Measurements from ENCODE around the gene MEIOB.
"Not testable (repeated sequence)": the region's sequence is repeated elsewhere in the genome, so short reads cannot be mapped to it uniquely, and the experiment has no call there.

Gene MEIOB

DNA sequence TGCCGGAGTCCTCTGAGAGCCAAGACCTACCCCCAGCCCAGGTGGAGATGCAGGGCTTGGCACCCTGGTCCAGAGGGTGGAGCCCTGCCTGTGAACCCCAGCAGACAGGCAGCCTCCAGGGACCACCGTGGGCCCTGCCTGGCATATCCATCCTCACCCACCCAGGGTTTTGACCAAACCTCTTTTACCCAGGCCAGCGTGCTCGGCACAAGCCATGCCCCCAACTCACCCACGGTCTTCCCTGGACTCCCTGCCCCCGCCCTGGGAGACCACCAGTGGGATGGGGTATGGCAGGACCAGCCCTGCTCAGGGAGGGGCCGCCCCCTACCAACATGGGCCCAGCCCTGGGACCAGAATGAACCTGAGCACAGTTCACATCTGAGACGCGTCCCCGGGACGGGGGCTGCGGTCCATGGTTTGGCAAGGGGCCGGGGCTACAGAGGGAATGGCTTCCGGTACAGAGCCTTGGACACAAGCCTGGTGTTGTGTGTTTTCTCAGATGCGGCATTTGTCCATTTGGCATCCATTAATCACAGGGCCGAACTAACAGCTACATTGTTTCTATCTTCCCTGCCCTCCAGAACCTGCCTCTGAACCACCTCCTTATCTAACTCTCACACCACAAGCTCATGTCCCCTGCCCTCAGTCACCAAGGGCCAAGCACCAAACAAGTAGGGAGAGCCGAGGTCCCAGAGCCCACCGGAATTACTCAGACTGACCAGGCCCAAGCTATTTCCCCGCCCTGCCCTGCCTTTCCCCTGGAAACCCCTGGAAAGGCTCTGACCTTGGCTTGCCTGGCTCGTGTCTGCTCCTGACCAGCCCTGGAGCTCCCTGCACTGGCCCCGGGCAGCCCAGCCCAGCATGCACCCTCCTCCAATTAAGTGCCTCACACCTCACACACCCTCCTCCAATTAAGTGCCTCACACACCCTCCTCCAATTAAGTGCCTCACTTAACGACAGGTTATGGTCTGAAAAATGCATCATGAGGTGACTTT is 32.2 kb upstream of the MEIOB start:
- Histone ChIP-seq H3K4me3 (ENCODE audit: low read length) (no peak overlapping the region), H3K9me3 (replicated peaks; ENCODE audit: low read length) (no peaks in the 10 kb centered on the region), H3K4me1 (ENCODE audit: control insufficient read depth, insufficient read depth, low read length) (no peaks in the 10 kb centered on the region), H3K27me3 (ENCODE audit: control insufficient read depth, insufficient read depth, low read length) (peaks cover 55% of the 10 kb centered on the region), H3K9ac (ENCODE audit: low read depth, low read length) (no peak overlapping the region), H3K4me2 (ENCODE audit: low read length) (no peak overlapping the region), H3K36me3 (ENCODE audit: insufficient read depth, low read length) (no peaks in the 10 kb centered on the region)

GRCh38 chr16:1903220-1903574 is 31.2 kb upstream of the MEIOB start:
- Histone ChIP-seq H3K9ac (ENCODE audit: low read depth, low read length) (no peak overlapping the region), H3K4me1 (ENCODE audit: control insufficient read depth, insufficient read depth, low read length) (no peaks in the 10 kb centered on the region), H3K27me3 (ENCODE audit: control insufficient read depth, insufficient read depth, low read length) (peaks cover 52% of the 10 kb centered on the region), H3K4me3 (ENCODE audit: low read length) (no peak overlapping the region), H3K4me2 (ENCODE audit: low read length) (no peak overlapping the region), H3K36me3 (ENCODE audit: insufficient read depth, low read length) (no peaks in the 10 kb centered on the region), H3K9me3 (replicated peaks; ENCODE audit: low read length) (no peaks in the 10 kb centered on the region)

DNA sequence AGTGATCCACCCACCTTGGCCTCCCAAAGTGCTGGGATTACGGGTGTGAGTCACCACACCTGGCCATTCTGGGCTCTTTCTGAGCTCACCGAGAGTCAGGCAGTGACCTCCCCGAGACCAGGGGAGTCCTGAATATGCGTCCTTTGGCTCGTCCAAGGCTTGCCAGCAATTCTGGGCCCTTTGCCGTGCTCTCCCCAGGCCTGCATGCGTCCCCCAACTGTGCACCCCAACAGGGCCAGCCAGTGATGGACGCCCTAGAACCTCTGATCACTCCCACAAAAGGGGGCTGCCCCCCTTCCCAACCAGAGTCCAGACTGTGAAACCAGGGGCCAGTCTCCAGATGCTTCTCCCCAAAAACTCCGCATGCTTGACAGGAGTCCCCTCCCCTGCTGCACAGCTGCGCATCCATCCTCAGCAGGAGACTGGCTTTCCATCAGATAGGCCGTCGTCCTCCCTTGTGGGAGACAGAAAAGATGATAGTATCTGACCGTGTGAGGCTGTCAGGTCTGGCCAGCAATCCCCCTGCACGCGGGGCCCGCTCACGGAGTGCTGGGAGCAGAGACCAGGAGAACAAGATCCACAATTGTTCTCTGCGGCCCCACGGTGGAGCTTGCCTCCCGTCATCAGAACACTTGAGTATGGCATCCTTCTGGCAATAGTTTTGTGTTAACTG is 30.7 kb upstream of the MEIOB start:
- no peaks in the 10 kb centered on the region for H3K36me3 ChIP-seq (ENCODE audit: insufficient read depth, low read length)
- no peak overlapping the region for H3K4me3 ChIP-seq (ENCODE audit: low read length)
- H3K27me3 ChIP-seq (ENCODE audit: control insufficient read depth, insufficient read depth, low read length), result peaks cover 48% of the 10 kb centered on the region
- no peak overlapping the region for H3K9ac ChIP-seq (ENCODE audit: low read depth, low read length)
- H3K4me1 ChIP-seq (ENCODE audit: control insufficient read depth, insufficient read depth, low read length), result no peaks in the 10 kb centered on the region
- no peak overlapping the region for H3K4me2 ChIP-seq (ENCODE audit: low read length)
- no peaks in the 10 kb centered on the region for H3K9me3 ChIP-seq (replicated peaks; ENCODE audit: low read length)

- peaks cover 44% of the 10 kb centered on the region for H3K27me3 ChIP-seq (ENCODE audit: control insufficient read depth, insufficient read depth, low read length)
- no peak overlapping the region for H3K4me2 ChIP-seq (ENCODE audit: low read length)
- no peaks in the 10 kb centered on the region for H3K36me3 ChIP-seq (ENCODE audit: insufficient read depth, low read length)
- H3K4me3 ChIP-seq (ENCODE audit: low read length), result no peak overlapping the region
- H3K9me3 ChIP-seq (replicated peaks; ENCODE audit: low read length), result no peaks in the 10 kb centered on the region
- H3K4me1 ChIP-seq (ENCODE audit: control insufficient read depth, insufficient read depth, low read length), result no peaks in the 10 kb centered on the region
- H3K9ac ChIP-seq (ENCODE audit: low read depth, low read length), result no peak overlapping the region
These were observed 28.4 kb upstream of the MEIOB start for GRCh38 chr16:1900452-1900774.

DNA sequence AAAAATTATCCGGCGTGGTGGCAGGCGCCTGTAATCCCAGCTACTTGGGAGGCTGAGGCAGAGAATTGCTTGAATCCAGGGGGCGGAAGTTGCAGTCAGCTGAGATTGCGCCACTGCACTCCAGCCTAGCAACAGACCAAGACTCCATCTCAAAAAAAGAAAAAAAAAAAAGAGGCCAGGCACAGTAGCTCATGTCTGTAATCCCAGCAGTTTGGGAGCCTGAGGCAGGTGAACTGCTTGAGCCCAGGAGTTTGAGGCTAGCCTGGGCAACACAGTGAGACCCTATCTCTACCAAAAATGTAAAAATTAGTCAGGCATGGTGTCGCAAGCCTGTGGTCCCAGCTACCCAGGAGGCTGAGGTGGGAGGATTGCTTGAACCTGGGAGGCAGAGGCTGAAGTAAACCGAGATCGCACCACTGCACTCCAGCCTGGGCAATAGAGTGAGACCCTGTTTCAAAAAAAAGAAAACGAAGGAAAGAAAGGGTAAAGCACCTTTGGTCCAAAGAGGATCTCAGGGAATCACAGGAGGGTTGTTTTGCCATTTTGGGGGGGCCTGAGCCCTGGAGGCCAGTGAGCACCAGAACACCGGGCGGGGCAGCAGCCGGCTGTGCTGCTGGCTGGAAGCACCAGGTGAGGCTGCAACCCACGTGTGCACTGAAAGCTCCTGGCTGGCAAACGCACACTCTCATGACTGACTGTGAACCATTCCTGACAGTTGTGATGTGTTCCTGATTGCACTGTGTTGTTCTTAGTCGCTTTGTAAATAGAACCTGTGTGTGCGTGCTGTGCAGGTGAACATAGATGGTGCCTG is 27.9 kb upstream of the MEIOB start:
- H3K4me3 ChIP-seq (ENCODE audit: low read length), result no peak overlapping the region

DNA sequence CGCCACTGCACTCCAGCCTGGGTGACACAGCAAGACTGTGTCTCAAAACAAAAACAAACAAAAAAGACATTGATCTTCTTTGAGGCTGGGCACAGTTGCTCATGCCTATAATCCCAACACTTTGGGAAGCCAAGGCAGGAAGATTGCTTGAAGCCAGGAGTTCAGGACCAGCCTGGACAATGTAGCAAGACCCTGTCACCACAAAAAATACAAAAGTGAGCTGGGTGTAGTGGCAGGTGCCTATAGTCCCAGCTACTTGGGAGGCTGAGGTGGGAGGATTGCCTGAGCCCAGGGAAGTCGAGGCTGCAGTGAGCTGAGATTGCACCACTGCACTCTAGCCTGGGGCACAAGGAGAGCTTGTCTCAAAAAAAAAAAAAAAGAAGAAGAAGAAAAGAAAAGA is 25.7 kb upstream of the MEIOB start:
- H3K9ac ChIP-seq (ENCODE audit: low read depth, low read length); H3K4me1 ChIP-seq (ENCODE audit: control insufficient read depth, insufficient read depth, low read length); H3K4me2 ChIP-seq (ENCODE audit: low read length); H3K9me3 ChIP-seq (replicated peaks; ENCODE audit: low read length); H3K4me3 ChIP-seq (ENCODE audit: low read length); H3K36me3 ChIP-seq (ENCODE audit: insufficient read depth, low read length): not testable (repeated sequence)
- H3K27me3 ChIP-seq (ENCODE audit: control insufficient read depth, insufficient read depth, low read length), result peaks cover 38% of the 10 kb centered on the region

More for the DNA sequence above, 27.9 kb upstream of the MEIOB start:
- H3K4me2 ChIP-seq (ENCODE audit: low read length), result no peak overlapping the region
- no peaks in the 10 kb centered on the region for H3K4me1 ChIP-seq (ENCODE audit: control insufficient read depth, insufficient read depth, low read length)
- H3K9me3 ChIP-seq (replicated peaks; ENCODE audit: low read length), result no peaks in the 10 kb centered on the region
- no peaks in the 10 kb centered on the region for H3K36me3 ChIP-seq (ENCODE audit: insufficient read depth, low read length)
- peaks cover 41% of the 10 kb centered on the region for H3K27me3 ChIP-seq (ENCODE audit: control insufficient read depth, insufficient read depth, low read length)
- H3K9ac ChIP-seq (ENCODE audit: low read depth, low read length), result no peak overlapping the region

DNA sequence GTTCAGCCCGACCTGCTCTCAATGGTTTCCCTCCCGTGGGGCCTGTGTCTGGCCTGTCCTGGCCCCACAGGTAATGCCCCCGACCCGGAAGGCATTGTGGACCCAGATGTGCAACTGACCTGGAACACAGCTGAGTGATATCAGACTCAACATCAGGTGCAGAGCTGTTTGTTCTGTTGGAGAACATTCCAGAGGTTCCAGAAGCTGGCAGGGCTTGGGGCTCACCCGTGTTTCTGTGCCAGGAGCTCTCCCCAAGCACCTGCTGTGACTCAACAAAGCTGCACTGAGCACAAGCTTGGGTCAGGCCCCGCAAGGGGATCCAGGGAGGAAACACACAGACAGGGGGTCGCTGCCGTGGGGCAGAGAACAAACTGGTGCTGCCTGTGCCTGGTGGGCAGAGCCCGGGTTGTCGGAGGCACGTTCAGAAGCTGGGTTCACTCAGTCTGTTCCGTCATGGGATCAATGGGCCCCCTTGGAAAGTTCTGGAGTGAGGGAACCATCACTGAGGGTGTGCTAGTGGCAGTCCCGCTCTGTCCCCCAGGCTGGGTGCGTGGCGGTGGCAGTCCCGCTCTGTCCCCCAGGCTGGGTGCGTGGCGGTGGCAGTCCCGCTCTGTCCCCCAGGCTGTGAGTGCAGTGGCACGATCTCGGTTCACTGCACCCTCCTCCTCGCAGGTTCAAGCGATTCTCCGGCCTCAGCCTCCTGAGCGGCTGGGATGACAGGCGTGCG is 24.1 kb upstream of the MEIOB start:
- Histone ChIP-seq H3K9ac (ENCODE audit: low read depth, low read length) (no peak overlapping the region), H3K4me3 (ENCODE audit: low read length) (no peak overlapping the region), H3K27me3 (ENCODE audit: control insufficient read depth, insufficient read depth, low read length) (peaks cover 43% of the 10 kb centered on the region), H3K4me2 (ENCODE audit: low read length) (no peak overlapping the region), H3K9me3 (replicated peaks; ENCODE audit: low read length) (no peaks in the 10 kb centered on the region), H3K36me3 (ENCODE audit: insufficient read depth, low read length) (no peaks in the 10 kb centered on the region), H3K4me1 (ENCODE audit: control insufficient read depth, insufficient read depth, low read length) (no peaks in the 10 kb centered on the region)

DNA sequence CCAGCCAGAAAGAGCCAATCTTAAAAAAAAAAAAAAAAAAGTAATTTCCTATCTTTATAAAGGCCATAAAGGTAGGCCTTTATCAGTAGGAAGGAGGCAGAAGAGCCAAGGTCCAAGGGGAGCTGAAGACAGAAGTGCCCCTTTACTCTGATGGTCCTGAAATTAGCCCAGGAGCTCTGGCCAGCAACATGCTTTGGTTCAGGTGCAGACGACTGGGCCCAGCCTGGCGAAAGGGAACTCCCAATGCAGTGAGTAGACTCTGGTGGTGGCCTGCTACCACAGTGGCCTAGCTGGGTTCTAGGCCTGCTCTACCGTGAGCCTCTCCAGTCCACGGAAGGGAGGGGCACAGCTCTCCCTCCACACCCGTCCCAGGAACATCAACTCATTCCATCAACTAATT is 23.1 kb upstream of the MEIOB start:
- no peak overlapping the region for H3K4me2 ChIP-seq (ENCODE audit: low read length)
- no peaks in the 10 kb centered on the region for H3K36me3 ChIP-seq (ENCODE audit: insufficient read depth, low read length)
- H3K4me1 ChIP-seq (ENCODE audit: control insufficient read depth, insufficient read depth, low read length), result no peaks in the 10 kb centered on the region
- no peak overlapping the region for H3K9ac ChIP-seq (ENCODE audit: low read depth, low read length)
- H3K9me3 ChIP-seq (replicated peaks; ENCODE audit: low read length), result no peaks in the 10 kb centered on the region
- no peak overlapping the region for H3K4me3 ChIP-seq (ENCODE audit: low read length)
- peaks cover 51% of the 10 kb centered on the region for H3K27me3 ChIP-seq (ENCODE audit: control insufficient read depth, insufficient read depth, low read length)

GRCh38 chr16:1890708-1891050 is 18.7 kb upstream of the MEIOB start:
- no peak overlapping the region for H3K4me3 ChIP-seq (ENCODE audit: low read length)
- H3K27me3 ChIP-seq (ENCODE audit: control insufficient read depth, insufficient read depth, low read length), result peaks cover 44% of the 10 kb centered on the region
- no peaks in the 10 kb centered on the region for H3K9me3 ChIP-seq (replicated peaks; ENCODE audit: low read length)
- no peaks in the 10 kb centered on the region for H3K4me1 ChIP-seq (ENCODE audit: control insufficient read depth, insufficient read depth, low read length)
- no peak overlapping the region for H3K4me2 ChIP-seq (ENCODE audit: low read length)
- no peaks in the 10 kb centered on the region for H3K36me3 ChIP-seq (ENCODE audit: insufficient read depth, low read length)
- no peak overlapping the region for H3K9ac ChIP-seq (ENCODE audit: low read depth, low read length)

DNA sequence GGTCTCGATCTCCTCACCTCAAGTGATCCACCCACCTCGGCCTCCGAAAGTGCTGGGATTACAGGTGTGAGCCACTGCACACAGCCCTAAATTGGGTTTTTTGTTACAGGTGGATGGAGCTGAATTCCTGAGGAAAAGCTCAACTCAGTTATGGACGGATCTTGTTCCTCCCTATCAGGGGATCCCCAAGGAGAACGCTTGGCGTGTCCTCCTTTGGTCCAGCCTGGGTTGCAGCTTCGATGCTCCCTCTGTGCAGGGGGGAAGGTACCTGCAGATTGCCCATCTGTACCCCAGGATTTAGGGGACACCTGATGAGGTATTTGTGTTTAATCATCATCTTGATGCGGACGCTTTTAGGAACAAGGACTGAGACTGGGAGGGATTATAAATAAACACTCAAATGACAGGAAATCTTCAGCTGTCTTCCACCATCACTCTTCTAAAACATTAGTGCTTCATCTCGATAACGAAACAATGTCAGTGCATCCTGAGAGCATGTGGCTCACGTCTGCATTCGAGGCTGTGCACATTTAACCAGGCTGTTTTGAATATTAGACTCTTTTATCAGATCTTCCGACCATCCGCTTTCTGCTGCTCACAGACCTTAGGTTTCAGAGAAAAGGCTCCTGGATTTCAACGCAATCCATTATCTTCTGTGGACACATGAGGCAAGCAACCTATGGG is 18.2 kb upstream of the MEIOB start:
- H3K4me2 ChIP-seq (ENCODE audit: low read length), result no peak overlapping the region
- peaks cover 46% of the 10 kb centered on the region for H3K27me3 ChIP-seq (ENCODE audit: control insufficient read depth, insufficient read depth, low read length)
- H3K9ac ChIP-seq (ENCODE audit: low read depth, low read length), result no peak overlapping the region
- H3K36me3 ChIP-seq (ENCODE audit: insufficient read depth, low read length), result no peaks in the 10 kb centered on the region
- H3K4me3 ChIP-seq (ENCODE audit: low read length), result no peak overlapping the region
- no peaks in the 10 kb centered on the region for H3K9me3 ChIP-seq (replicated peaks; ENCODE audit: low read length)
- H3K4me1 ChIP-seq (ENCODE audit: control insufficient read depth, insufficient read depth, low read length), result no peaks in the 10 kb centered on the region
